PC-3 (cell line): Measurements from ENCODE around the gene TPK1. TPM values are rescaled to one million over a fixed set of nuclear protein-coding genes. Genes with fewer than 3 reads are reported as not detected.

Source experiments
- ATAC-seq: fragments of 200-7000 bp; cut with Tn5 transposase; 2 replicates; pipeline ENCODE4 v1.9.1; 2020; ENCODE audit warnings: mild to moderate bottlenecking, moderate library complexity
- BruUV-seq: library from RNA; stranded (reverse); fragments of 400-500 nt; replicated peaks from 2 replicates; lab custom pipeline; 2021; lab: Mats Ljungman, UMichigan
- CTCF ChIA-PET: fragments of 300-600 bp; sonication (Branson Sonifier 250); formaldehyde crosslinking; loops from one replicate; lab custom pipeline; 2022; ENCODE audit warnings: antibody characterized with exemption; lab: Charles Lee
- POLR2A ChIA-PET: fragments of 300-600 bp; sonication (Branson Sonifier 250); formaldehyde crosslinking; loops from one replicate; lab custom pipeline; 2022; ENCODE audit warnings: antibody characterized with exemption; ENCODE audit not compliant: unreplicated experiment; lab: Charles Lee
- DNase-seq: peaks from one replicate; pipeline ENCODE4 v3.0.0-alpha.2; 2015
- H2AFZ ChIP-seq: fragments of 300-600 bp; sonication (generic); 2 replicates; pipeline ENCODE4 v1.6.0; 2016; ENCODE audit warnings: antibody characterized with exemption, low read length
- H3F3A ChIP-seq: fragments of 300-600 bp; sonication (generic); one replicate; pipeline ENCODE4 v1.6.0; 2017; ENCODE audit warnings: antibody characterized with exemption, low read length, control low read depth, mild to moderate bottlenecking; ENCODE audit not compliant: unreplicated experiment
- H3K27ac ChIP-seq: fragments of 300-600 bp; sonication (generic); 2 replicates; pipeline ENCODE4 v1.5.1; 2016; ENCODE audit warnings: mild to moderate bottlenecking, low read length
- H3K27me3 ChIP-seq: fragments of 300-600 bp; sonication (generic); 2 replicates; pipeline ENCODE4 v1.6.1; 2016; ENCODE audit warnings: low read length, mixed read lengths
- H3K36me3 ChIP-seq: fragments of 300-600 bp; sonication (generic); 2 replicates; pipeline ENCODE4 v1.6.1; 2016; ENCODE audit warnings: low read depth, mixed run types, low read length, mixed read lengths
- H3K4me1 ChIP-seq: fragments of 300-600 bp; sonication (generic); 2 replicates; pipeline ENCODE4 v1.5.1; 2016; ENCODE audit warnings: low read length; ENCODE audit not compliant: insufficient read depth
- H3K4me2 ChIP-seq: fragments of 300-600 bp; sonication (generic); 2 replicates; pipeline ENCODE4 v1.6.0; 2016; ENCODE audit warnings: low read length
- H3K4me3 ChIP-seq: fragments of 300-600 bp; sonication (generic); 2 replicates; pipeline ENCODE4 v1.5.1; 2016; ENCODE audit warnings: mild to moderate bottlenecking, low read length, mixed read lengths
- H3K79me2 ChIP-seq: fragments of 300-600 bp; sonication (generic); 2 replicates; pipeline ENCODE4 v1.6.1; 2017; ENCODE audit warnings: low read length, mixed read lengths
- H3K9ac ChIP-seq: fragments of 300-600 bp; sonication (generic); 2 replicates; pipeline ENCODE4 v1.6.0; 2016; ENCODE audit warnings: mild to moderate bottlenecking, low read length
- H3K9me2 ChIP-seq: fragments of 300-600 bp; sonication (generic); replicated peaks from 2 replicates; pipeline ENCODE4 v1.6.1; 2016; ENCODE audit warnings: mixed run types, low read length, mixed read lengths
- H3K9me3 ChIP-seq: fragments of 300-600 bp; sonication (generic); 2 replicates; pipeline ENCODE4 v1.6.1; 2016; ENCODE audit warnings: low read length, mixed read lengths
- H4K20me1 ChIP-seq: fragments of 300-600 bp; sonication (generic); 2 replicates; pipeline ENCODE4 v1.6.1; 2016; ENCODE audit warnings: low read length, mixed read lengths
- CTCF ChIP-seq: fragments of 300-600 bp; sonication (generic); conservative IDR thresholded peaks from 2 replicates; pipeline ENCODE4 v1.5.1; 2017; ENCODE audit warnings: antibody characterized with exemption, low read depth, mild to moderate bottlenecking, low read length
- EZH2 ChIP-seq: fragments of 300-600 bp; sonication (generic); IDR thresholded peaks from one replicate; pipeline ENCODE4 v1.6.1; 2017; ENCODE audit warnings: antibody characterized with exemption, mild to moderate bottlenecking, low read length; ENCODE audit not compliant: unreplicated experiment
- EZH2phosphoT487 ChIP-seq: fragments of 300-600 bp; sonication (generic); IDR thresholded peaks from 2 replicates; pipeline ENCODE4 v1.6.1; 2018; ENCODE audit warnings: mild to moderate bottlenecking, antibody characterized with exemption, low read length, borderline replicate concordance
- intact Hi-C: fragments of 100-400 bp; cut with micrococcal nuclease; formaldehyde crosslinking; loops from 2 replicates; pipeline ENCODE4 v1.9.0; 2023
- total RNA-seq: library from RNA; depleted of rRNA; stranded (reverse); fragments of >200 nt; gene quantifications from 2 replicates; pipeline ENCODE4 v1.2.3, GENCODE V29; 2014

Gene TPK1
- total RNA-seq, 1 experiment from 2014 or later: 4.5 TPM

DNA sequence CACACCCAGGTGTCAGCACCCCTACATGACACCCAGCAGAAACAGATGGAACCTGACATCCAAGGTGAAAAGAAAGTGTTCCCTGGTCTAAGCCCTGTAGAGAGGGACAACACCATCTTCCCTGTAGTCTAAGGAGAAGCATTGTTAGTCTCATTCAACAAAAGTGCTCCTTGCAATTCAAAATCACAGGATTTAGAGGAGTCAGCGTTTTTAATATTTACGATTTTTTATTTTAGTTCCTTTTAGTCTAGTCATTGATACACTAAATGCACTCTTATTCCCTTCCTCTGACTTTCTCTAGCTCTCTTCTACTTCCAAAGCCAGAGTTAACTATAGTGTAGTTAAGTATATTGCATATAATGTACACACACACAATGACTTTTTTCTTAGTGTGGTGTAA is 163.0 kb downstream of the TPK1 start:
- Histone ChIP-seq H3K9ac (no peak overlapping the region), H3K4me1 (no peaks in the 10 kb centered on the region), H4K20me1 (no peaks in the 10 kb centered on the region), H3K9me2 (no peaks in the 10 kb centered on the region), H3K9me3 (no peaks in the 10 kb centered on the region), H3F3A (no peaks in the 10 kb centered on the region), H3K4me3 (no peak overlapping the region), H3K79me2 (no peaks in the 10 kb centered on the region), H3K27ac (no peak overlapping the region), H2AFZ (no peak overlapping the region), H3K36me3 (no peaks in the 10 kb centered on the region), H3K27me3 (no peaks in the 10 kb centered on the region), H3K4me2 (no peak overlapping the region)
- no peak for DNase-seq
- ChIA-PET POLR2A (no interaction called here), CTCF (no interaction called here)
- no TSS peak for BruUV-seq
- TF ChIP-seq EZH2 (no peak), CTCF (no peak), EZH2phosphoT487 (no peak)
- intact Hi-C loops: loop anchor here (10.0 kb wide), 1 partner anchor 182 kb away; no protein-coding TSS in a partner anchor
- ATAC-seq: no peak

DNA sequence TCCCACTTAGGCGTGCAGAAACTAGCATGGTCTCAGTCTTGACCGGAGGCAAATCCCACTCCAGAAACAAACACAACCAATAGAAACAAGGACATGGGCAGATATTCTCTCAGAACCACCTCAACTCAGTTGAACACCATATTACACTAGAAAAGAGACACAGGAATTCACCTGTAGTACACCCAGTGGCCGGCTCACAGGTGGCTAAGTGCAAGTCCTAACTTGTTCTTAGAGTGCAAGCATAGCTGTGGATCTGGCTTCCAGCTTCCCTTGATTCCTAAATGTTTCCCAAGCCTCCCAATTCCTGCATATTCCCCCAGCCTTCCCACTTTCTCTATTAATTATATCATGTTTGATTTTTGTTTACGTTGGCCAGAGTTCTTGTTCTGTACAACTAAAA is 164.4 kb downstream of the TPK1 start:
- TF ChIP-seq EZH2phosphoT487 (no peak), EZH2 (no peak), CTCF (no peak)
- POLR2A ChIA-PET: no interaction called here
- Histone ChIP-seq H3K4me3 (no peak overlapping the region), H3K27me3 (no peaks in the 10 kb centered on the region), H3K9ac (no peak overlapping the region), H3K9me3 (no peaks in the 10 kb centered on the region), H3F3A (no peaks in the 10 kb centered on the region), H2AFZ (no peak overlapping the region), H3K4me1 (no peaks in the 10 kb centered on the region), H3K4me2 (no peak overlapping the region), H3K9me2 (no peaks in the 10 kb centered on the region), H4K20me1 (no peaks in the 10 kb centered on the region), H3K79me2 (no peaks in the 10 kb centered on the region), H3K36me3 (no peaks in the 10 kb centered on the region), H3K27ac (no peak overlapping the region)
- CTCF ChIA-PET: interaction anchor here (0.6 kb wide), 1 partner anchor 129 kb away, joined by 5 read pairs; no protein-coding TSS in a partner anchor
- intact Hi-C loops: loop anchor here (10.0 kb wide), 1 partner anchor 183 kb away; no protein-coding TSS in a partner anchor
- ATAC-seq (no peak), DNase-seq (no peak)
- no TSS peak for BruUV-seq

GRCh38 chr7:144670218-144670617 is 165.6 kb downstream of the TPK1 start:
- Histone ChIP-seq H3K36me3 (no peaks in the 10 kb centered on the region), H3K4me2 (no peak overlapping the region), H3K9ac (no peak overlapping the region), H3K4me1 (no peaks in the 10 kb centered on the region), H3K9me3 (no peaks in the 10 kb centered on the region), H3K27ac (no peak overlapping the region), H4K20me1 (no peaks in the 10 kb centered on the region), H3K27me3 (no peaks in the 10 kb centered on the region), H3F3A (no peaks in the 10 kb centered on the region), H3K9me2 (no peaks in the 10 kb centered on the region), H2AFZ (no peak overlapping the region), H3K4me3 (no peak overlapping the region), H3K79me2 (no peaks in the 10 kb centered on the region)
- DNase-seq (peak; percentile 48), ATAC-seq (peak; percentile 57)
- BruUV-seq: no TSS peak
- intact Hi-C loops: loop anchor here (1.0 to 10.0 kb wide), 3 partner anchors 117 to 185 kb away; no protein-coding TSS in a partner anchor
- ChIA-PET POLR2A (no interaction called here), CTCF (interaction anchor here (0.6 to 0.9 kb wide), 4 partner anchors 16 to 216 kb away, joined by 3 to 5 read pairs (median 3); no protein-coding TSS in a partner anchor)
- TF ChIP-seq EZH2 (no peak), EZH2phosphoT487 (no peak), CTCF (peak; percentile 62; the same call in 1 of the 2 replicates)
